Stimulated activated effector memory CD8-positive, alpha-beta T cell treated with anti-CD3 and anti-CD28 coated beads, Interleukin-12 subunit alpha, Interleukin-12 subunit beta, amount 100 ng/mL, for 72 hours (primary cell): ENCODE results near the gene GALNT2.

Source experiments
- ATAC-seq: fragments of 150-1000 bp; cut with Tn5 transposase; 2 replicates; pipeline ENCODE4 v1.10.0; 2021
- DNase-seq, 2 donors: peaks; one replicate each; pipeline ENCODE4 v3.0.0; 2021 to 2022; ENCODE audit warnings: low spot score in 2 of 2
- H3K27ac Mint-ChIP-seq: one replicate; pipeline ENCODE4 v1.8.0; 2022; ENCODE audit warnings: mild to moderate bottlenecking, mixed read lengths
- H3K36me3 Mint-ChIP-seq: one replicate; pipeline ENCODE4 v1.8.0; 2022; ENCODE audit warnings: mild to moderate bottlenecking, mixed read lengths
- H3K4me1 Mint-ChIP-seq: one replicate; pipeline ENCODE4 v1.8.0; 2022; ENCODE audit warnings: mixed read lengths
- H3K4me3 Mint-ChIP-seq: one replicate; pipeline ENCODE4 v1.8.0; 2022; ENCODE audit warnings: mild to moderate bottlenecking, mixed read lengths
- H3K9me3 Mint-ChIP-seq: one replicate; pipeline ENCODE4 v1.8.0; 2022; ENCODE audit warnings: mixed read lengths

The GALNT2 gene

GRCh38 chr1:230282157-230282556 is 215.1 kb downstream of the GALNT2 start:
- Mint-ChIP-seq H3K9me3 (no peaks in the 10 kb centered on the region), H3K27ac (peak overlapping the region; percentile 73), H3K36me3 (peaks cover 40% of the 10 kb centered on the region), H3K4me1 (peaks cover 5% of the 10 kb centered on the region), H3K4me3 (no peak overlapping the region)
- ATAC-seq (no peak), DNase-seq (no peak)

GRCh38 chr1:230283678-230284077 is 216.6 kb downstream of the GALNT2 start:
- no peak for DNase-seq
- Mint-ChIP-seq H3K9me3 (no peaks in the 10 kb centered on the region), H3K4me3 (no peak overlapping the region), H3K4me1 (peaks cover 5% of the 10 kb centered on the region), H3K27ac (no peak overlapping the region), H3K36me3 (peaks cover 32% of the 10 kb centered on the region)
- no peak for ATAC-seq

GRCh38 chr1:230284891-230285290 is 217.9 kb downstream of the GALNT2 start:
- ATAC-seq (no peak), DNase-seq (no peak)
- Mint-ChIP-seq H3K27ac (no peak overlapping the region), H3K4me1 (peaks cover 5% of the 10 kb centered on the region), H3K9me3 (no peaks in the 10 kb centered on the region), H3K36me3 (peaks cover 20% of the 10 kb centered on the region), H3K4me3 (no peak overlapping the region)

GRCh38 chr1:230285351-230285750 is 218.3 kb downstream of the GALNT2 start:
- Mint-ChIP-seq H3K27ac (no peak overlapping the region), H3K4me3 (no peak overlapping the region), H3K9me3 (no peaks in the 10 kb centered on the region), H3K4me1 (peaks cover 5% of the 10 kb centered on the region), H3K36me3 (peaks cover 16% of the 10 kb centered on the region)
- DNase-seq, result no peak
- no peak for ATAC-seq

- DNase-seq (no peak), ATAC-seq (no peak)
- Mint-ChIP-seq H3K27ac (no peak overlapping the region), H3K4me1 (peaks cover 2% of the 10 kb centered on the region), H3K4me3 (no peak overlapping the region), H3K36me3 (peaks cover 10% of the 10 kb centered on the region), H3K9me3 (no peaks in the 10 kb centered on the region)
Measured at GRCh38 chr1:230286166-230286889, 219.3 kb downstream of the GALNT2 start.

GRCh38 chr1:230286890-230287269 is 219.8 kb downstream of the GALNT2 start:
- H3K36me3 Mint-ChIP-seq, result peaks cover 8% of the 10 kb centered on the region
- ATAC-seq (no peak), DNase-seq (no peak)
- no peak overlapping the region for H3K4me3 Mint-ChIP-seq
- no peaks in the 10 kb centered on the region for H3K9me3 Mint-ChIP-seq
- H3K27ac Mint-ChIP-seq, result peak overlapping the region; percentile 32
- H3K4me1 Mint-ChIP-seq, result peaks cover 6% of the 10 kb centered on the region

GRCh38 chr1:230287674-230288315 is 220.8 kb downstream of the GALNT2 start:
- no peak for ATAC-seq
- H3K27ac Mint-ChIP-seq, result no peak overlapping the region
- H3K9me3 Mint-ChIP-seq, result no peaks in the 10 kb centered on the region

GRCh38 chr1:230288641-230289349 is 221.8 kb downstream of the GALNT2 start:
- Mint-ChIP-seq H3K9me3 (no peaks in the 10 kb centered on the region), H3K4me3 (no peak overlapping the region), H3K36me3 (no peaks in the 10 kb centered on the region), H3K27ac (no peak overlapping the region), H3K4me1 (peaks cover 11% of the 10 kb centered on the region)
- DNase-seq, result no peak
- ATAC-seq, result no peak

More at GRCh38 chr1:230287674-230288315, 220.8 kb downstream of the GALNT2 start:
- Mint-ChIP-seq H3K4me1 (peaks cover 11% of the 10 kb centered on the region), H3K36me3 (no peaks in the 10 kb centered on the region), H3K4me3 (no peak overlapping the region)
- no peak for DNase-seq

- H3K36me3 Mint-ChIP-seq, result no peaks in the 10 kb centered on the region
- H3K9me3 Mint-ChIP-seq, result no peaks in the 10 kb centered on the region
- H3K4me1 Mint-ChIP-seq, result peaks cover 11% of the 10 kb centered on the region
- no peak for ATAC-seq
- H3K27ac Mint-ChIP-seq, result no peak overlapping the region
- no peak overlapping the region for H3K4me3 Mint-ChIP-seq
- no peak for DNase-seq
Measured at GRCh38 chr1:230289350-230289644, 222.3 kb downstream of the GALNT2 start.

- DNase-seq (no peak), ATAC-seq (peak; percentile 22)
- no peak overlapping the region for H3K27ac Mint-ChIP-seq
- no peak overlapping the region for H3K4me3 Mint-ChIP-seq
- H3K9me3 Mint-ChIP-seq, result no peaks in the 10 kb centered on the region
- peaks cover 11% of the 10 kb centered on the region for H3K4me1 Mint-ChIP-seq
- no peaks in the 10 kb centered on the region for H3K36me3 Mint-ChIP-seq
Measured at GRCh38 chr1:230291731-230292620, 224.9 kb downstream of the GALNT2 start.

GRCh38 chr1:230292689-230293389 is 225.8 kb downstream of the GALNT2 start:
- H3K4me1 Mint-ChIP-seq, result peaks cover 11% of the 10 kb centered on the region
- no peak overlapping the region for H3K4me3 Mint-ChIP-seq

GRCh38 chr1:230293390-230293700 is 226.3 kb downstream of the GALNT2 start:
- no peak overlapping the region for H3K4me3 Mint-ChIP-seq
- H3K9me3 Mint-ChIP-seq, result no peaks in the 10 kb centered on the region
- H3K36me3 Mint-ChIP-seq, result no peaks in the 10 kb centered on the region
- peaks cover 11% of the 10 kb centered on the region for H3K4me1 Mint-ChIP-seq
- ATAC-seq (no peak), DNase-seq (no peak)
- no peak overlapping the region for H3K27ac Mint-ChIP-seq

More at GRCh38 chr1:230292689-230293389, 225.8 kb downstream of the GALNT2 start:
- H3K27ac Mint-ChIP-seq, result no peak overlapping the region
- H3K36me3 Mint-ChIP-seq, result no peaks in the 10 kb centered on the region
- no peak for ATAC-seq
- H3K9me3 Mint-ChIP-seq, result no peaks in the 10 kb centered on the region
- no peak for DNase-seq

GRCh38 chr1:230295367-230295766 is 228.3 kb downstream of the GALNT2 start:
- no peak overlapping the region for H3K4me3 Mint-ChIP-seq
- no peaks in the 10 kb centered on the region for H3K9me3 Mint-ChIP-seq
- DNase-seq, result no peak
- no peak overlapping the region for H3K27ac Mint-ChIP-seq
- peaks cover 11% of the 10 kb centered on the region for H3K4me1 Mint-ChIP-seq
- H3K36me3 Mint-ChIP-seq, result no peaks in the 10 kb centered on the region
- ATAC-seq, result no peak

GRCh38 chr1:230299191-230300006 is 232.4 kb downstream of the GALNT2 start:
- Mint-ChIP-seq H3K9me3 (no peaks in the 10 kb centered on the region), H3K4me3 (no peak overlapping the region), H3K36me3 (no peaks in the 10 kb centered on the region), H3K27ac (no peak overlapping the region), H3K4me1 (peaks cover 13% of the 10 kb centered on the region)
- ATAC-seq (no peak), DNase-seq (no peak)
